Measurements from ENCODE around the gene EHMT2.

Gene EHMT2

DNA sequence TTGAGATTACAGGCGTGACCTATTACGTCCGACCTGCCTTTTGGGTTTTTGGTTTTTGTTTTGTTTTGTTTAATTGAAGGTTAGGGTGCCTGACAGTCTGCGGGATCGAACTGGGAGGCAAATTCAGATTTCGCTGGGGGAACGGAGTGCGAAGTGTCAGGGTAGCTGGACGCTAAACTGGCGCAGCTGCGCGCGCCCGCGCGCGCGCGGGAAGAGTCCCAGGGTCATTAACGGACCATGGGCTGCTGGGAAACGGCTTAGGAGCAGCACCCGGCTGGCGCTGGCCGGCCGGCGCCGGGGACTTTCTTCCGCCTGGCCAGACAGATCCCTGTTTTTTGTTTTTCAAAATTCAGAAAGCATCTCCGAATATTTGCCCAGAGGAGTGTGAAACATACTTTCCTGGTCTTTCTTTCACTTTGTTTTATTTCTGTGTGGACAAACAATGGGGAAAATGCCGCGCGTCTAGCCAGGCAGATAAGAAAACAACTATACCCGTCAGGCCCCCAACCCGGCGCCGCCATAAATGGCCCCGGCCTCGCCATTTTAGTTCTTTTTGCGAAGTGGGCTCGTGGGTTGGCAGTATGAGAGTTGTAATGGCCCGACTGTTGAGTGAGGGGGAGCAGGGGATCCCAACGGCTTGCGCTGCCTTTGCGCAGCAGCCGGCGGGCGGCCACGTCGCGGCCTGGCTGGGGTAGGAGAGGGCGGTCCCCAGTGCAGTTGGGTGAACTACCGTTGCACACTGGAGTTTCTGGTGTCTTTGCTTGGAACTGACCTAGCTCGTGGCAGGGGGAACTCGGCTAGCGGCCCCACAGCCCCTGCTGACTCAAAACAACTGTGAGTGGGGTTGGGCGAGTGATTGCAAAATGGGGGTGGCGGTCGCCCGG, 62.9 kb downstream of the EHMT2 start (continued):
- TF ChIP-seq ZNF350 (tag by site-specific recombination; IDR thresholded peaks at IDR 0.05), result no peak
- TF ChIP-seq ZNF624 (tag by site-specific recombination; IDR thresholded peaks at IDR 0.05), result no peak
- TF ChIP-seq, protein P1, sequence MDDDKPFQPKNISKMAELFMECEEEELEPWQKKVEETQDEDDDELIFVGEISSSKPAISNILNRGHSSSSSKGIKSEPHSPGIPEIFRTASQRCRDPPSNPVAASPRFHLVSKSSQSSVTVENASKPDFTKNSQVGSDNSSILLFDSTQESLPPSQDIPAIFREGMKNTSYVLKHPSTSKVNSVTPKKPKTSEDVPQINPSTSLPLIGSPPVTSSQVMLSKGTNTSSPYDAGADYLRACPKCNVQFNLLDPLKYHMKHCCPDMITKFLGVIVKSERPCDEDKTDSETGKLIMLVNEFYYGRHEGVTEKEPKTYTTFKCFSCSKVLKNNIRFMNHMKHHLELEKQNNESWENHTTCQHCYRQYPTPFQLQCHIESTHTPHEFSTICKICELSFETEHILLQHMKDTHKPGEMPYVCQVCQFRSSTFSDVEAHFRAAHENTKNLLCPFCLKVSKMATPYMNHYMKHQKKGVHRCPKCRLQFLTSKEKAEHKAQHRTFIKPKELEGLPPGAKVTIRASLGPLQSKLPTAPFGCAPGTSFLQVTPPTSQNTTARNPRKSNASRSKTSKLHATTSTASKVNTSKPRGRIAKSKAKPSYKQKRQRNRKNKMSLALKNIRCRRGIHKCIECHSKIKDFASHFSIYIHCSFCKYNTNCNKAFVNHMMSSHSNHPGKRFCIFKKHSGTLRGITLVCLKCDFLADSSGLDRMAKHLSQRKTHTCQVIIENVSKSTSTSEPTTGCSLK (tag by site-specific recombination; IDR thresholded peaks at IDR 0.05), result no peak
- TF ChIP-seq ZNF768 (tag by site-specific recombination; IDR thresholded peaks at IDR 0.05), result no peak; the same call in 1 of the 2 replicates
- peak; percentile 81 for TF ChIP-seq ZNF561 (tag by site-specific recombination; IDR thresholded peaks at IDR 0.05; ENCODE audit: borderline replicate concordance)
- peak; percentile 85 for TF ChIP-seq ZNF600 (tag by site-specific recombination; IDR thresholded peaks at IDR 0.05)
- TF ChIP-seq, protein P2, sequence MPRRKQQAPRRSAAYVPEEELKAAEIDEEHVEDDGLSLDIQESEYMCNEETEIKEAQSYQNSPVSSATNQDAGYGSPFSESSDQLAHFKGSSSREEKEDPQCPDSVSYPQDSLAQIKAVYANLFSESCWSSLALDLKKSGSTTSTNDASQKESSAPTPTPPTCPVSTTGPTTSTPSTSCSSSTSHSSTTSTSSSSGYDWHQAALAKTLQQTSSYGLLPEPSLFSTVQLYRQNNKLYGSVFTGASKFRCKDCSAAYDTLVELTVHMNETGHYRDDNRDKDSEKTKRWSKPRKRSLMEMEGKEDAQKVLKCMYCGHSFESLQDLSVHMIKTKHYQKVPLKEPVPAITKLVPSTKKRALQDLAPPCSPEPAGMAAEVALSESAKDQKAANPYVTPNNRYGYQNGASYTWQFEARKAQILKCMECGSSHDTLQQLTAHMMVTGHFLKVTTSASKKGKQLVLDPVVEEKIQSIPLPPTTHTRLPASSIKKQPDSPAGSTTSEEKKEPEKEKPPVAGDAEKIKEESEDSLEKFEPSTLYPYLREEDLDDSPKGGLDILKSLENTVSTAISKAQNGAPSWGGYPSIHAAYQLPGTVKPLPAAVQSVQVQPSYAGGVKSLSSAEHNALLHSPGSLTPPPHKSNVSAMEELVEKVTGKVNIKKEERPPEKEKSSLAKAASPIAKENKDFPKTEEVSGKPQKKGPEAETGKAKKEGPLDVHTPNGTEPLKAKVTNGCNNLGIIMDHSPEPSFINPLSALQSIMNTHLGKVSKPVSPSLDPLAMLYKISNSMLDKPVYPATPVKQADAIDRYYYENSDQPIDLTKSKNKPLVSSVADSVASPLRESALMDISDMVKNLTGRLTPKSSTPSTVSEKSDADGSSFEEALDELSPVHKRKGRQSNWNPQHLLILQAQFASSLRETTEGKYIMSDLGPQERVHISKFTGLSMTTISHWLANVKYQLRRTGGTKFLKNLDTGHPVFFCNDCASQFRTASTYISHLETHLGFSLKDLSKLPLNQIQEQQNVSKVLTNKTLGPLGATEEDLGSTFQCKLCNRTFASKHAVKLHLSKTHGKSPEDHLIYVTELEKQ (tag by site-specific recombination; IDR thresholded peaks at IDR 0.05; ENCODE audit: borderline replicate concordance), result peak; percentile 45; the same call in 1 of the 2 replicates
- TF ChIP-seq, protein P3, sequence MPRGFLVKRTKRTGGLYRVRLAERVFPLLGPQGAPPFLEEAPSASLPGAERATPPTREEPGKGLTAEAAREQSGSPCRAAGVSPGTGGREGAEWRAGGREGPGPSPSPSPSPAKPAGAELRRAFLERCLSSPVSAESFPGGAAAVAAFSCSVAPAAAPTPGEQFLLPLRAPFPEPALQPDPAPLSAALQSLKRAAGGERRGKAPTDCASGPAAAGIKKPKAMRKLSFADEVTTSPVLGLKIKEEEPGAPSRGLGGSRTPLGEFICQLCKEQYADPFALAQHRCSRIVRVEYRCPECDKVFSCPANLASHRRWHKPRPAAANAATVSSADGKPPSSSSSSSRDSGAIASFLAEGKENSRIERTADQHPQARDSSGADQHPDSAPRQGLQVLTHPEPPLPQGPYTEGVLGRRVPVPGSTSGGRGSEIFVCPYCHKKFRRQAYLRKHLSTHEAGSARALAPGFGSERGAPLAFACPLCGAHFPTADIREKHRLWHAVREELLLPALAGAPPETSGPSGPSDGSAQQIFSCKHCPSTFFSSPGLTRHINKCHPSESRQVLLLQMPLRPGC (tag by site-specific recombination; IDR thresholded peaks at IDR 0.05), result peak; percentile 83
- TF ChIP-seq ZNF223 (tag by site-specific recombination; IDR thresholded peaks at IDR 0.05), result no peak; the same call in 1 of the 2 replicates
- TF ChIP-seq ZFP69B (tag by site-specific recombination; IDR thresholded peaks at IDR 0.05), result peak; percentile 80
- 0 out of 2 replicates have a peak, but pooled peaks have one; percentile 72 for TF ChIP-seq OVOL3 (tag by site-specific recombination; IDR thresholded peaks at IDR 0.05)
- TF ChIP-seq, protein P4, sequence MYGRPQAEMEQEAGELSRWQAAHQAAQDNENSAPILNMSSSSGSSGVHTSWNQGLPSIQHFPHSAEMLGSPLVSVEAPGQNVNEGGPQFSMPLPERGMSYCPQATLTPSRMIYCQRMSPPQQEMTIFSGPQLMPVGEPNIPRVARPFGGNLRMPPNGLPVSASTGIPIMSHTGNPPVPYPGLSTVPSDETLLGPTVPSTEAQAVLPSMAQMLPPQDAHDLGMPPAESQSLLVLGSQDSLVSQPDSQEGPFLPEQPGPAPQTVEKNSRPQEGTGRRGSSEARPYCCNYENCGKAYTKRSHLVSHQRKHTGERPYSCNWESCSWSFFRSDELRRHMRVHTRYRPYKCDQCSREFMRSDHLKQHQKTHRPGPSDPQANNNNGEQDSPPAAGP (tag by site-specific recombination; IDR thresholded peaks at IDR 0.05), result peak; percentile 91
- no peak for TF ChIP-seq ZNF830 (tag by site-specific recombination; IDR thresholded peaks at IDR 0.05; ENCODE audit: low read depth)
- TF ChIP-seq, protein P5, sequence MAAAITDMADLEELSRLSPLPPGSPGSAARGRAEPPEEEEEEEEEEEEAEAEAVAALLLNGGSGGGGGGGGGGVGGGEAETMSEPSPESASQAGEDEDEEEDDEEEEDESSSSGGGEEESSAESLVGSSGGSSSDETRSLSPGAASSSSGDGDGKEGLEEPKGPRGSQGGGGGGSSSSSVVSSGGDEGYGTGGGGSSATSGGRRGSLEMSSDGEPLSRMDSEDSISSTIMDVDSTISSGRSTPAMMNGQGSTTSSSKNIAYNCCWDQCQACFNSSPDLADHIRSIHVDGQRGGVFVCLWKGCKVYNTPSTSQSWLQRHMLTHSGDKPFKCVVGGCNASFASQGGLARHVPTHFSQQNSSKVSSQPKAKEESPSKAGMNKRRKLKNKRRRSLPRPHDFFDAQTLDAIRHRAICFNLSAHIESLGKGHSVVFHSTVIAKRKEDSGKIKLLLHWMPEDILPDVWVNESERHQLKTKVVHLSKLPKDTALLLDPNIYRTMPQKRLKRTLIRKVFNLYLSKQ (tag by site-specific recombination; IDR thresholded peaks at IDR 0.05; ENCODE audit: borderline replicate concordance), result no peak
- TF ChIP-seq, protein P6, sequence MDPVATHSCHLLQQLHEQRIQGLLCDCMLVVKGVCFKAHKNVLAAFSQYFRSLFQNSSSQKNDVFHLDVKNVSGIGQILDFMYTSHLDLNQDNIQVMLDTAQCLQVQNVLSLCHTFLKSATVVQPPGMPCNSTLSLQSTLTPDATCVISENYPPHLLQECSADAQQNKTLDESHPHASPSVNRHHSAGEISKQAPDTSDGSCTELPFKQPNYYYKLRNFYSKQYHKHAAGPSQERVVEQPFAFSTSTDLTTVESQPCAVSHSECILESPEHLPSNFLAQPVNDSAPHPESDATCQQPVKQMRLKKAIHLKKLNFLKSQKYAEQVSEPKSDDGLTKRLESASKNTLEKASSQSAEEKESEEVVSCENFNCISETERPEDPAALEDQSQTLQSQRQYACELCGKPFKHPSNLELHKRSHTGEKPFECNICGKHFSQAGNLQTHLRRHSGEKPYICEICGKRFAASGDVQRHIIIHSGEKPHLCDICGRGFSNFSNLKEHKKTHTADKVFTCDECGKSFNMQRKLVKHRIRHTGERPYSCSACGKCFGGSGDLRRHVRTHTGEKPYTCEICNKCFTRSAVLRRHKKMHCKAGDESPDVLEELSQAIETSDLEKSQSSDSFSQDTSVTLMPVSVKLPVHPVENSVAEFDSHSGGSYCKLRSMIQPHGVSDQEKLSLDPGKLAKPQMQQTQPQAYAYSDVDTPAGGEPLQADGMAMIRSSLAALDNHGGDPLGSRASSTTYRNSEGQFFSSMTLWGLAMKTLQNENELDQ (tag by site-specific recombination; IDR thresholded peaks at IDR 0.05; ENCODE audit: low read depth), result no peak
- TF ChIP-seq, protein P7, sequence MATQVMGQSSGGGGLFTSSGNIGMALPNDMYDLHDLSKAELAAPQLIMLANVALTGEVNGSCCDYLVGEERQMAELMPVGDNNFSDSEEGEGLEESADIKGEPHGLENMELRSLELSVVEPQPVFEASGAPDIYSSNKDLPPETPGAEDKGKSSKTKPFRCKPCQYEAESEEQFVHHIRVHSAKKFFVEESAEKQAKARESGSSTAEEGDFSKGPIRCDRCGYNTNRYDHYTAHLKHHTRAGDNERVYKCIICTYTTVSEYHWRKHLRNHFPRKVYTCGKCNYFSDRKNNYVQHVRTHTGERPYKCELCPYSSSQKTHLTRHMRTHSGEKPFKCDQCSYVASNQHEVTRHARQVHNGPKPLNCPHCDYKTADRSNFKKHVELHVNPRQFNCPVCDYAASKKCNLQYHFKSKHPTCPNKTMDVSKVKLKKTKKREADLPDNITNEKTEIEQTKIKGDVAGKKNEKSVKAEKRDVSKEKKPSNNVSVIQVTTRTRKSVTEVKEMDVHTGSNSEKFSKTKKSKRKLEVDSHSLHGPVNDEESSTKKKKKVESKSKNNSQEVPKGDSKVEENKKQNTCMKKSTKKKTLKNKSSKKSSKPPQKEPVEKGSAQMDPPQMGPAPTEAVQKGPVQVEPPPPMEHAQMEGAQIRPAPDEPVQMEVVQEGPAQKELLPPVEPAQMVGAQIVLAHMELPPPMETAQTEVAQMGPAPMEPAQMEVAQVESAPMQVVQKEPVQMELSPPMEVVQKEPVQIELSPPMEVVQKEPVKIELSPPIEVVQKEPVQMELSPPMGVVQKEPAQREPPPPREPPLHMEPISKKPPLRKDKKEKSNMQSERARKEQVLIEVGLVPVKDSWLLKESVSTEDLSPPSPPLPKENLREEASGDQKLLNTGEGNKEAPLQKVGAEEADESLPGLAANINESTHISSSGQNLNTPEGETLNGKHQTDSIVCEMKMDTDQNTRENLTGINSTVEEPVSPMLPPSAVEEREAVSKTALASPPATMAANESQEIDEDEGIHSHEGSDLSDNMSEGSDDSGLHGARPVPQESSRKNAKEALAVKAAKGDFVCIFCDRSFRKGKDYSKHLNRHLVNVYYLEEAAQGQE (tag by site-specific recombination; IDR thresholded peaks at IDR 0.05), result peak; percentile 43; the same call in 1 of the 2 replicates
- TF ChIP-seq ZNF169 (tag by site-specific recombination; IDR thresholded peaks at IDR 0.05), result no peak
- TF ChIP-seq REPIN1 (tag by site-specific recombination; IDR thresholded peaks at IDR 0.05; ENCODE audit: low read depth), result peak; percentile 20; the same call in 1 of the 2 replicates
- TF ChIP-seq EGR2 (tag by site-specific recombination; IDR thresholded peaks at IDR 0.05; ENCODE audit: low read depth), result 0 out of 2 replicates have a peak, but pooled peaks have one; percentile 32
- no peak for TF ChIP-seq ZNF214 (tag by site-specific recombination; IDR thresholded peaks at IDR 0.05; ENCODE audit: borderline replicate concordance)
- TF ChIP-seq ZNF776 (tag by site-specific recombination; IDR thresholded peaks at IDR 0.05; ENCODE audit: borderline replicate concordance), result no peak
